Mucosa of gallbladder (tissue), 1 donor: ENCODE data around the gene FGF11. TPM values are rescaled to one million over a fixed set of nuclear protein-coding genes. Genes with fewer than 3 reads are reported as not detected.
"Not testable (repeated sequence)": the region's sequence is repeated elsewhere in the genome, so short reads cannot be mapped to it uniquely, and the experiment has no call there.

Experiments used
- DNase-seq: peaks from one replicate; pipeline ENCODE4 v3.0.0-alpha.2; 2020; ENCODE audit warnings: low spot score
- total RNA-seq: library from RNA; stranded (reverse); gene quantifications from one replicate; pipeline ENCODE4 v1.2.1, GENCODE V29; 2021
- donor health status: DM: no; HTN: no; CAD: no.

Gene FGF11
- total RNA-seq, 1 donor from 2014 or later, result 2.7 TPM

GRCh38 chr17:7460850-7461660 lies 21.7 kb downstream of the FGF11 start:
- DNase-seq, result no peak

GRCh38 chr17:7462474-7463371 lies 23.4 kb downstream of the FGF11 start:
- no peak for DNase-seq

- no peak for DNase-seq
Measured at GRCh38 chr17:7463372-7463846, 24.1 kb downstream of the FGF11 start.

GRCh38 chr17:7464081-7464480 lies 24.8 kb downstream of the FGF11 start:
- no peak for DNase-seq

GRCh38 chr17:7465597-7466275 lies 26.4 kb downstream of the FGF11 start:
- no peak for DNase-seq

GRCh38 chr17:7466318-7466638 lies 27.0 kb downstream of the FGF11 start:
- no peak for DNase-seq

GRCh38 chr17:7466639-7467341 lies 27.5 kb downstream of the FGF11 start:
- no peak for DNase-seq

GRCh38 chr17:7467498-7467897 lies 28.2 kb downstream of the FGF11 start:
- DNase-seq, result no peak

- no peak for DNase-seq
Measured at GRCh38 chr17:7468290-7468689, 29.0 kb downstream of the FGF11 start.

- no peak for DNase-seq
Measured at GRCh38 chr17:7468804-7469389, 29.6 kb downstream of the FGF11 start.

GRCh38 chr17:7469843-7470242 lies 30.5 kb downstream of the FGF11 start:
- DNase-seq, result not testable (repeated sequence)

GRCh38 chr17:7470457-7470973 lies 31.2 kb downstream of the FGF11 start:
- not testable (repeated sequence) for DNase-seq

- DNase-seq, result no peak
Measured at GRCh38 chr17:7471729-7472128, 32.4 kb downstream of the FGF11 start.

- DNase-seq, result not testable (repeated sequence)
Measured at GRCh38 chr17:7474767-7475166, 35.5 kb downstream of the FGF11 start.

- no peak for DNase-seq
Measured at GRCh38 chr17:7475764-7476422, 36.6 kb downstream of the FGF11 start.

- no peak for DNase-seq
Measured at GRCh38 chr17:7476494-7476893, 37.2 kb downstream of the FGF11 start.

GRCh38 chr17:7476951-7477350 lies 37.6 kb downstream of the FGF11 start:
- no peak for DNase-seq

GRCh38 chr17:7477392-7478275 lies 38.3 kb downstream of the FGF11 start:
- DNase-seq, result peak; percentile 48
